Endothelial cell of umbilical vein (primary cell): ENCODE results near the gene ST3GAL4. TPM values are rescaled to one million over a fixed set of nuclear protein-coding genes. Genes with fewer than 3 reads are reported as not detected.

ENCODE experiments used
- BruUV-seq: library from RNA; stranded (reverse); fragments of 400-500 nt; replicated peaks from 2 replicates; lab custom pipeline; 2021; lab: Mats Ljungman, UMichigan
- CTCF ChIA-PET: fragments of 300-600, 350-600 bp; sonication (Branson Sonifier 250); formaldehyde crosslinking; loops from one replicate; lab custom pipeline; 2021; ENCODE audit warnings: antibody characterized with exemption, inconsistent platforms; lab: Charles Lee
- POLR2A ChIA-PET: fragments of 300-600, 350-600 bp; sonication (Branson Sonifier 250); formaldehyde crosslinking; loops from one replicate; lab custom pipeline; 2021; ENCODE audit warnings: antibody characterized with exemption, inconsistent platforms; lab: Charles Lee
- DNase-seq: peaks from one replicate; pipeline ENCODE4 v3.0.0-alpha.2; 2011; ENCODE audit warnings: low read depth, low spot score
- FAIRE-seq: peaks from 2 replicates; lab custom pipeline; 2011; peaks lifted over from hg19 to GRCh38; lab: Jason Lieb, UNC
- H2AFZ ChIP-seq: 2 replicates; pipeline ENCODE4 v1.6.0; 2012; ENCODE audit warnings: low read depth, low read length, control low read depth, inconsistent platforms
- H3K27ac ChIP-seq: 2 replicates; pipeline ENCODE4 v1.5.1; 2011; ENCODE audit warnings: low read depth, mild to moderate bottlenecking, control low read depth, low read length, moderate library complexity; ENCODE audit not compliant: insufficient read depth
- H3K27me3 ChIP-seq, 2 experiments: 2 replicates each; pipeline versions ENCODE4 v1.6.0 to v1.6.1; 2011; ENCODE audit warnings: low read length in 2 of 2, mixed read lengths in 1 of 2; ENCODE audit not compliant: control insufficient read depth in 2 of 2, insufficient read depth in 2 of 2
- H3K36me3 ChIP-seq, 2 experiments: 2 replicates in 1 of 2; 3 replicates in 1 of 2; pipeline ENCODE4 v1.5.1; 2011; ENCODE audit warnings: low read length in 2 of 2, mild to moderate bottlenecking in 1 of 2, moderate library complexity in 1 of 2; ENCODE audit not compliant: control insufficient read depth in 2 of 2, insufficient read depth in 2 of 2; ENCODE audit errors: extremely low read depth in 1 of 2
- H3K4me1 ChIP-seq: 3 replicates; pipeline ENCODE4 v1.5.1; 2011; ENCODE audit warnings: mild to moderate bottlenecking, low read length; ENCODE audit not compliant: control insufficient read depth, insufficient read depth; ENCODE audit errors: extremely low read depth
- H3K4me2 ChIP-seq: 2 replicates; pipeline ENCODE4 v1.6.1; 2011; ENCODE audit warnings: low read length, control low read depth, mixed read lengths; ENCODE audit not compliant: insufficient read depth
- H3K4me3 ChIP-seq, 3 experiments: fragments of 200-600 bp in 1 of 3; sonication (generic), shearing (Covaris generic) in 1 of 3; replicated peaks in 1 of 3; 2 replicates each; pipeline ENCODE4 v1.5.1; 2011 to 2016; ENCODE audit warnings: control low read depth in 3 of 3, low read length in 3 of 3, mild to moderate bottlenecking in 2 of 3, inconsistent platforms in 1 of 3, low read depth in 1 of 3, moderate library complexity in 1 of 3; ENCODE audit not compliant: insufficient read depth in 1 of 3
- H3K79me2 ChIP-seq: 2 replicates; pipeline ENCODE4 v1.6.0; 2012; ENCODE audit warnings: low read length, inconsistent platforms; ENCODE audit not compliant: control insufficient read depth, insufficient read depth
- H3K9ac ChIP-seq: replicated peaks from 2 replicates; pipeline ENCODE3; 2011; ENCODE audit warnings: low read length, control low read depth; ENCODE audit not compliant: insufficient read depth; ENCODE audit errors: extremely low read depth
- H3K9me1 ChIP-seq: replicated peaks from 3 replicates; pipeline ENCODE4 v1.6.0; 2011; ENCODE audit warnings: mild to moderate bottlenecking, low read length; ENCODE audit not compliant: control insufficient read depth, insufficient read depth; ENCODE audit errors: extremely low read depth
- H3K9me3 ChIP-seq: replicated peaks from 2 replicates; pipeline ENCODE4 v1.5.1; 2012; ENCODE audit warnings: low read length, inconsistent platforms; ENCODE audit not compliant: control insufficient read depth, insufficient read depth
- H4K20me1 ChIP-seq: replicated peaks from 2 replicates; pipeline ENCODE3; 2011; ENCODE audit warnings: mild to moderate bottlenecking, low read length; ENCODE audit not compliant: control insufficient read depth, insufficient read depth; ENCODE audit errors: extremely low read depth
- EZH2 ChIP-seq: IDR thresholded peaks from 2 replicates; pipeline ENCODE4 v1.6.1; 2012; ENCODE audit warnings: borderline replicate concordance, low read depth, mild to moderate bottlenecking, moderate library complexity, low read length, inconsistent platforms; ENCODE audit not compliant: severe bottlenecking
- FOS ChIP-seq: IDR thresholded peaks from 2 replicates; pipeline ENCODE4 v1.6.1; 2011; ENCODE audit warnings: mild to moderate bottlenecking, low read length, moderate library complexity, borderline replicate concordance; ENCODE audit not compliant: insufficient read depth
- GATA2 ChIP-seq: IDR thresholded peaks from 2 replicates; pipeline ENCODE4 v1.7.0; 2011; ENCODE audit warnings: low read depth, mild to moderate bottlenecking, moderate library complexity, mixed read lengths, low read length; ENCODE audit not compliant: insufficient read length, insufficient read depth
- JUN ChIP-seq: IDR thresholded peaks from 2 replicates; pipeline ENCODE4 v1.6.1; 2011; ENCODE audit warnings: borderline replicate concordance, low read depth; ENCODE audit not compliant: insufficient read length, insufficient read depth
- MAX ChIP-seq: IDR thresholded peaks from 2 replicates; pipeline ENCODE4 v1.6.1; 2011; ENCODE audit not compliant: insufficient read depth, insufficient read length
- MYC ChIP-seq: IDR thresholded peaks from one replicate; pipeline ENCODE4 v1.6.1; 2011; ENCODE audit warnings: mild to moderate bottlenecking, low read depth, low read length
- POLR2A ChIP-seq: IDR thresholded peaks from 2 replicates; pipeline ENCODE4 v1.6.1; 2012; ENCODE audit warnings: low read depth, mild to moderate bottlenecking, control low read depth, low read length
- POLR2AphosphoS5 ChIP-seq: IDR thresholded peaks from 2 replicates; pipeline ENCODE4 v1.6.1; 2012; ENCODE audit warnings: low read depth, mild to moderate bottlenecking, control low read depth, low read length, moderate library complexity; ENCODE audit not compliant: insufficient read depth
- dilution Hi-C: fragments of 300-500 bp; cut with MboI; formaldehyde crosslinking; loops from one replicate; pipeline ENCODE4 v1.15.0; 2019; ENCODE audit warnings: low sequenced_read_pairs; ENCODE audit not compliant: extremely low pct_ligation_motif_present
- intact Hi-C: fragments of 100-400 bp; cut with micrococcal nuclease; formaldehyde crosslinking; loops from one replicate; pipeline ENCODE4 v1.10.0; 2022
- polyA plus RNA-seq, 4 experiments: library from polyadenylated mRNA; depleted of rRNA in 3 of 4; stranded (reverse) in 3 of 4; unstranded in 1 of 4; fragments of >200 nt; gene quantifications; 2 replicates each; pipeline versions ENCODE4 v1.2.1 to v1.2.3, GENCODE V29; 2011 to 2012; ENCODE audit warnings: missing spikeins in 1 of 4
- total RNA-seq: library from RNA; stranded (reverse); gene quantifications from 2 replicates; pipeline ENCODE4 v1.2.3, GENCODE V29; 2021
- TF ChIP-seq, protein P1 (sequence below), 2 donors: IDR thresholded peaks; 1 replicate in 1 of 2; 2 replicates in 1 of 2; pipeline ENCODE4 v1.5.1; 2011; ENCODE audit warnings: low read length in 2 of 2, mild to moderate bottlenecking in 2 of 2, moderate library complexity in 2 of 2, control low read depth in 1 of 2, inconsistent platforms in 1 of 2, low read depth in 1 of 2; ENCODE audit not compliant: insufficient read depth in 1 of 2; ENCODE audit errors: extremely low read depth in 1 of 2

ST3GAL4 gene
- total and polyA plus RNA-seq, 2 donors (not counting 3 experiments of a cell fraction or from before 2014, with no cell fraction given), result 17.7 to 19.4 TPM

- no peak overlapping the region for H3K27ac ChIP-seq
- no peaks in the 10 kb centered on the region for H3K79me2 ChIP-seq
- DNase-seq, result no peak
- H3K9ac ChIP-seq, result no peak overlapping the region
- intact Hi-C loops (no loop called here), dilution Hi-C loops (no loop called here)
- H3K9me1 ChIP-seq, result no peaks in the 10 kb centered on the region
- no peaks in the 10 kb centered on the region for H3K9me3 ChIP-seq
- no peak overlapping the region for H3K4me2 ChIP-seq
- no peak overlapping the region for H3K4me3 ChIP-seq
- ChIA-PET POLR2A (interaction anchor here (0.8 kb wide), 1 partner anchor 119 kb away, joined by 4 read pairs; no protein-coding TSS in a partner anchor), CTCF (interaction anchor here (0.8 to 3.1 kb wide), 3 partner anchors 9 to 51 kb away, joined by 4 to 14 read pairs (median 4); no protein-coding TSS in a partner anchor)
- no peaks in the 10 kb centered on the region for H3K36me3 ChIP-seq
- H3K4me1 ChIP-seq, result peaks cover 5% of the 10 kb centered on the region
- H2AFZ ChIP-seq, result no peak overlapping the region
- no peak for FAIRE-seq
- TF ChIP-seq, protein P1, sequence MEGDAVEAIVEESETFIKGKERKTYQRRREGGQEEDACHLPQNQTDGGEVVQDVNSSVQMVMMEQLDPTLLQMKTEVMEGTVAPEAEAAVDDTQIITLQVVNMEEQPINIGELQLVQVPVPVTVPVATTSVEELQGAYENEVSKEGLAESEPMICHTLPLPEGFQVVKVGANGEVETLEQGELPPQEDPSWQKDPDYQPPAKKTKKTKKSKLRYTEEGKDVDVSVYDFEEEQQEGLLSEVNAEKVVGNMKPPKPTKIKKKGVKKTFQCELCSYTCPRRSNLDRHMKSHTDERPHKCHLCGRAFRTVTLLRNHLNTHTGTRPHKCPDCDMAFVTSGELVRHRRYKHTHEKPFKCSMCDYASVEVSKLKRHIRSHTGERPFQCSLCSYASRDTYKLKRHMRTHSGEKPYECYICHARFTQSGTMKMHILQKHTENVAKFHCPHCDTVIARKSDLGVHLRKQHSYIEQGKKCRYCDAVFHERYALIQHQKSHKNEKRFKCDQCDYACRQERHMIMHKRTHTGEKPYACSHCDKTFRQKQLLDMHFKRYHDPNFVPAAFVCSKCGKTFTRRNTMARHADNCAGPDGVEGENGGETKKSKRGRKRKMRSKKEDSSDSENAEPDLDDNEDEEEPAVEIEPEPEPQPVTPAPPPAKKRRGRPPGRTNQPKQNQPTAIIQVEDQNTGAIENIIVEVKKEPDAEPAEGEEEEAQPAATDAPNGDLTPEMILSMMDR (IDR thresholded peaks at IDR 0.05; ENCODE audit: extremely low read depth in 1 of 2, insufficient read depth in 1 of 2, low read depth in 1 of 2, low read length in 2 of 2), result no peak
- no peak for TF ChIP-seq POLR2A
- no peak for TF ChIP-seq EZH2
- TF ChIP-seq FOS, result no peak
- TF ChIP-seq MYC, result no peak
- TF ChIP-seq JUN, result no peak
- no peak for TF ChIP-seq POLR2AphosphoS5
- no peak for TF ChIP-seq GATA2
- no peak for TF ChIP-seq MAX
- H3K27me3 ChIP-seq, result no peaks in the 10 kb centered on the region
- no peaks in the 10 kb centered on the region for H4K20me1 ChIP-seq
- BruUV-seq, result no TSS peak
Measured at GRCh38 chr11:126361400-126361799, 5.9 kb downstream of the ST3GAL4 start.
